ENCODE results near the gene FIBCD1.

GRCh38 chr9:130934246-130934645 is 4.8 kb downstream of the FIBCD1 start:
- TF ChIP-seq MTF1 (CRISPR knock-in tag; IDR thresholded peaks at IDR 0.05; ENCODE audit: borderline replicate concordance) (no peak), EGR1 (conservative IDR thresholded peaks at IDR 0.05) (no peak), CTCF (IDR thresholded peaks at IDR 0.05 in 2 of 3, conservative IDR thresholded peaks at IDR 0.05 in 1 of 3; ENCODE audit: insufficient read depth in 2 of 3, low read depth in 1 of 3, low read length in 3 of 3) (no peak)

Data from K562 (cell line).